Measurements from ENCODE around the gene NME7.

The NME7 gene

GRCh38 chr1:169091480-169091941 lies 276.1 kb downstream of the NME7 start:
- FAIRE-seq (peak; percentile 81), DNase-seq (ENCODE audit: insufficient read length, low spot score) (no peak)

- FAIRE-seq: no peak
These were observed 276.7 kb downstream of the NME7 start for GRCh38 chr1:169090900-169091311.

GRCh38 chr1:169090308-169090899 lies 277.2 kb downstream of the NME7 start:
- DNase-seq (ENCODE audit: insufficient read length, low spot score) (no peak), FAIRE-seq (no peak)

More at GRCh38 chr1:169090900-169091311, 276.7 kb downstream of the NME7 start:
- DNase-seq (ENCODE audit: insufficient read length, low spot score): no peak

DNA sequence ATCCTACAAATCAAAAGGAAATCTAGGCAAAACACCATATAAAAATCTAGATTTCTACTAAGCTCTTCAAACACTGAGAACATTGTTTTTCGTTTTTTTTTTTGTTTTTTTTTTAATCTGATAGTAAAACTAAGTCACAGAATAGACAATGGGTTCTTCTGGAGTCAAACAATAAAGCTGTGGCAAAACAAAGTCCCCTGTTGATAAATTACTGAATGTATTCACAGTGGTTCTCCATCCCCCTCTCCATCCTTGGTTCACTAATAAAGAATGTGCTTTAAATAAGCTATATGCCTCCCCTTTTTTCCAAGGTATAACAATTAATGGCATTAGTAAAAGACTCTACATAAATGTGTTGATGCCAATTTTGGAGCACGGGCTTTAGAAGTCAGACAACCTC lies 277.8 kb downstream of the NME7 start:
- FAIRE-seq: no peak

DNA sequence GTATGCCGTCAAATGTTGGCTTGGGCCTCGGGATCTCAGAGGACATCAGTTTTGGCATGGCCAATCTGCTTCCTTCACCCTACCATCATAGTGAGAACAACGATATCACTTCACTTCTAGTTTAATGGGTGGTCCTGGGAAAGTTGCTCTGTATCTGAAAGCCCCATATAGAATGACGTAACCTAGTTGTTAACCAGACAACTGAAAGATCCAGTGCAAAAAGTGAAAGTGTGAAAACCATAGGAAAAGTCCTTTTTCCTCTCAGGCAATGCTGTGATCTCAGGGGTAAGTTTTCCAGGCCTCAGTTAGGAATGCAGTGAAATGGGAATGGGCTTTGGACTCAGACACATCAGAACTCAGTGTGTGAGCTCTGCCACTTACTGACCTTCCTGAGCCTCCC lies 279.7 kb downstream of the NME7 start:
- DNase-seq (ENCODE audit: insufficient read length, low spot score) (no peak), FAIRE-seq (no peak)

More for the DNA sequence above, 277.8 kb downstream of the NME7 start:
- no peak for DNase-seq (ENCODE audit: insufficient read length, low spot score)

GRCh38 chr1:169086603-169087455 lies 280.8 kb downstream of the NME7 start:
- no peak for FAIRE-seq
- DNase-seq (ENCODE audit: insufficient read length, low spot score): no peak

GRCh38 chr1:169085911-169086310 lies 281.7 kb downstream of the NME7 start:
- no peak for FAIRE-seq
- no peak for DNase-seq (ENCODE audit: insufficient read length, low spot score)

Measured in GM19239 (cell line).